SK-N-SH treated with all-trans-retinoic acid at 6 μM for 48 hours (cell line): ENCODE measurements around the gene SLC1A7.

Experiments used
- ATAC-seq: fragments of 200-7000 bp; cut with Tn5 transposase; 3 replicates; pipeline ENCODE4 v1.9.1; 2020; ENCODE audit warnings: mild to moderate bottlenecking, moderate library complexity
- ARNTL ChIP-seq: fragments of 450-650 bp; formaldehyde crosslinking; IDR thresholded peaks from 2 replicates; pipeline ENCODE4 v1.5.0; 2020; ENCODE audit warnings: low read depth, mild to moderate bottlenecking, moderate library complexity, borderline replicate concordance
- BACH2 ChIP-seq: fragments of 250-450 bp; sonication (Bioruptor Pico); IDR thresholded peaks from 2 replicates; pipeline ENCODE4 v1.9.0; 2021; ENCODE audit warnings: mild to moderate bottlenecking, borderline replicate concordance
- CREB5 ChIP-seq: fragments of 250-450 bp; sonication (Bioruptor Pico); IDR thresholded peaks from 2 replicates; pipeline ENCODE4 v1.5.1; 2020; ENCODE audit warnings: low read depth, mild to moderate bottlenecking, moderate library complexity
- CSDC2 ChIP-seq: fragments of 250-450 bp; sonication (Bioruptor Pico); IDR thresholded peaks from 2 replicates; pipeline ENCODE4 v1.5.0; 2020; ENCODE audit warnings: mild to moderate bottlenecking, moderate library complexity
- CSRNP3 ChIP-seq: fragments of 250-450 bp; sonication (Bioruptor Pico); IDR thresholded peaks from 2 replicates; pipeline ENCODE4 v1.5.1; 2021; ENCODE audit warnings: mild to moderate bottlenecking, moderate library complexity
- GLIS3 ChIP-seq: fragments of 250-450 bp; sonication (Bioruptor Pico); IDR thresholded peaks from 2 replicates; pipeline ENCODE4 v1.5.0; 2020; ENCODE audit warnings: mild to moderate bottlenecking, moderate library complexity
- OSR1 ChIP-seq: fragments of 250-450 bp; sonication (Bioruptor Pico); IDR thresholded peaks from 2 replicates; pipeline ENCODE4 v1.8.0; 2022; ENCODE audit warnings: moderate library complexity, mild to moderate bottlenecking, inconsistent platforms
- POU6F1 ChIP-seq: fragments of 250-450 bp; sonication (Bioruptor Pico); IDR thresholded peaks from 2 replicates; pipeline ENCODE4 v1.8.0; 2021; ENCODE audit warnings: low read depth, mild to moderate bottlenecking, moderate library complexity, borderline replicate concordance
- PPARA ChIP-seq: fragments of 250-450 bp; sonication (Bioruptor Pico); IDR thresholded peaks from 2 replicates; pipeline ENCODE4 v1.5.0; 2020; ENCODE audit warnings: mild to moderate bottlenecking, borderline replicate concordance
- RARB ChIP-seq: fragments of 250-450 bp; sonication (Bioruptor Pico); IDR thresholded peaks from 2 replicates; pipeline ENCODE4 v1.8.0; 2021; ENCODE audit warnings: mild to moderate bottlenecking, moderate library complexity
- SNAI2 ChIP-seq: fragments of 250-450 bp; sonication (Bioruptor Pico); IDR thresholded peaks from 2 replicates; pipeline ENCODE4 v1.5.0; 2020; ENCODE audit warnings: mild to moderate bottlenecking, moderate library complexity
- TCF4 ChIP-seq: fragments of 250-450 bp; sonication (Bioruptor Pico); IDR thresholded peaks from 2 replicates; pipeline ENCODE4 v1.8.0; 2021; ENCODE audit warnings: mild to moderate bottlenecking, moderate library complexity, borderline replicate concordance
- TOX ChIP-seq: fragments of 250-450 bp; sonication (Bioruptor Pico); IDR thresholded peaks from 2 replicates; pipeline ENCODE4 v1.8.0; 2021; ENCODE audit warnings: mild to moderate bottlenecking, moderate library complexity, borderline replicate concordance
- TSHZ2 ChIP-seq: fragments of 250-450 bp; sonication (Bioruptor Pico); IDR thresholded peaks from 2 replicates; pipeline ENCODE4 v1.5.0; 2020; ENCODE audit warnings: mild to moderate bottlenecking, moderate library complexity
- ZFP3 ChIP-seq: fragments of 250-450 bp; sonication (Bioruptor Pico); IDR thresholded peaks from 2 replicates; pipeline ENCODE4 v1.5.0; 2020; ENCODE audit warnings: mild to moderate bottlenecking, moderate library complexity
- ZNF565 ChIP-seq: fragments of 450-650 bp; formaldehyde crosslinking; conservative IDR thresholded peaks from 2 replicates; pipeline ENCODE4 v1.5.0; 2020; ENCODE audit warnings: low read depth, mild to moderate bottlenecking, moderate library complexity
- ZNF70 ChIP-seq: fragments of 450-650 bp; formaldehyde crosslinking; IDR thresholded peaks from 2 replicates; pipeline ENCODE4 v1.5.0; 2020; ENCODE audit warnings: mild to moderate bottlenecking, moderate library complexity
- ZNF8 ChIP-seq: fragments of 450-650 bp; formaldehyde crosslinking; IDR thresholded peaks from 2 replicates; pipeline ENCODE4 v1.5.0; 2020; ENCODE audit warnings: mild to moderate bottlenecking, moderate library complexity

SLC1A7 gene

GRCh38 chr1:53084589-53084971, 57.9 kb downstream of the SLC1A7 start:
- TF ChIP-seq SNAI2 (CRISPR knock-in tag) = no peak
- TF ChIP-seq, all 23 proteins: peak for 0
- ATAC-seq = no peak

- TF ChIP-seq BACH2 (CRISPR knock-in tag) (no peak), ZNF70 (CRISPR knock-in tag) (no peak), CSDC2 (CRISPR knock-in tag) (no peak), GLIS3 (no peak), PPARA (CRISPR knock-in tag) (no peak), ZNF565 (CRISPR knock-in tag) (no peak), ZNF8 (CRISPR knock-in tag) (no peak)
- ATAC-seq = no peak
Observed at GRCh38 chr1:53083636-53084588, 58.5 kb downstream of the SLC1A7 start.

- TF ChIP-seq CSRNP3 = no peak
- TF ChIP-seq CSDC2 (CRISPR knock-in tag) = no peak
- TF ChIP-seq, all 23 proteins: peak for 0
- no peak for ATAC-seq
Observed at GRCh38 chr1:53082826-53083455, 59.5 kb downstream of the SLC1A7 start.

GRCh38 chr1:53081384-53082066, 60.9 kb downstream of the SLC1A7 start:
- TF ChIP-seq TSHZ2 (CRISPR knock-in tag) (no peak), RARB (CRISPR knock-in tag) (no peak), TCF4 (no peak), GLIS3 (no peak), POU6F1 (no peak), BACH2 (CRISPR knock-in tag) (no peak), ARNTL (CRISPR knock-in tag) (no peak), CREB5 (CRISPR knock-in tag) (no peak), ZNF565 (CRISPR knock-in tag) (no peak), SNAI2 (CRISPR knock-in tag) (no peak), PPARA (CRISPR knock-in tag) (no peak), TOX (CRISPR knock-in tag) (no peak), ZFP3 (CRISPR knock-in tag) (no peak), OSR1 (no peak)
- no peak for ATAC-seq
